ENCODE results near the gene GGTLC3.
"Not testable (repeated sequence)": the region's sequence is repeated elsewhere in the genome, so short reads cannot be mapped to it uniquely, and the experiment has no call there.

Gene GGTLC3

DNA sequence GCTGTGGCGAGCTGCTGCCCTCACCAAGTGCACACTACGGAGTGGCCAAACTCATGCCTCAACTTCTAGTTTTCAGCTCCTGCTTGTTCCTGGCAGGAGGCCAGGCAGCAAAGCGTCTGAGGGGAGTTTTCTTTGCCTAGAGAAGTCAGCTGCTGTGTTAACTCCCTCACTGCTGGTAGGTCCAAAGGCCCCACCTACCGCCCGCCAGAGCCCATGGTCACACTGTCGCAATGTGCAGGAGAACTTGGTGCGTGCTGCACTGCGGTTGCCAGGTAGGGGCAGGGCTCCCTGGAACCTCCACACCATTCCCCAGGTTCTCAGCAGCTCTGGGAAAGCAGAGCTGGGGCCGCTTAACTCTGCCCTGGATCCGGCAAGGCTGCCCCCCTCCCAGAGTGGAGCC lies 5.6 kb downstream of the GGTLC3 start:
- not testable (repeated sequence) for DNase-seq

DNA sequence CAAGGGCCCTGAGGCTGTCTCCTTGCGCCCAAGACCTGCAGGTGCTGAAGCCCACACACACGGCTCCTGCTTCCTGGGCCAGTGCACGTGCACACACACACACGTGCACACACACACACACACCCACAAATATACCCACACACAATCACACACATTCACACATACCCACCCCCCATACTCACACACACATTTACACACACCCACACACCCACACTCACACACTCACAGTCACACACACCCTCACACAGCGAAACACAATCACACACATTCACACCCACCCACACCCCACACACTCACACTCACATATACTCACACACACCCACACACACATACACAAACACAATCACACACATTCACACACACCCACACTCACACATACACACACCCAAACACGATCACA lies 6.6 kb downstream of the GGTLC3 start:
- DNase-seq, result not testable (repeated sequence)

GRCh38 chr22:18496227-18496626 lies 21.7 kb downstream of the GGTLC3 start:
- DNase-seq, result not testable (repeated sequence)

Data from KG1 (cell line).